Dendritic cell treated with granulocyte-macrophage colony-stimulating factor and Interleukin-4, amounts not matched to agents 40 ng/mL and 50 ng/mL, for 4 days (primary cell): ENCODE measurements around the gene RALBP1.
"Not testable (repeated sequence)": the region's sequence is repeated elsewhere in the genome, so short reads cannot be mapped to it uniquely, and the experiment has no call there.

Experiments used
- H3K27ac Mint-ChIP-seq: one replicate; pipeline ENCODE4 v1.8.0; 2022; ENCODE audit warnings: mild to moderate bottlenecking, mixed read lengths
- H3K27me3 Mint-ChIP-seq: one replicate; pipeline ENCODE4 v1.8.0; 2022; ENCODE audit warnings: mild to moderate bottlenecking, mixed read lengths
- H3K36me3 Mint-ChIP-seq: one replicate; pipeline ENCODE4 v1.8.0; 2022; ENCODE audit warnings: low read depth, mixed read lengths
- H3K4me1 Mint-ChIP-seq: one replicate; pipeline ENCODE4 v1.8.0; 2022; ENCODE audit warnings: low read depth, mixed read lengths
- H3K4me3 Mint-ChIP-seq: one replicate; pipeline ENCODE4 v1.8.0; 2022; ENCODE audit warnings: mild to moderate bottlenecking, moderate library complexity, mixed read lengths
- H3K9me3 Mint-ChIP-seq: one replicate; pipeline ENCODE4 v1.8.0; 2022; ENCODE audit warnings: mixed read lengths
- intact Hi-C: fragments of 100-400 bp; cut with micrococcal nuclease; formaldehyde crosslinking; loops from one replicate; pipeline ENCODE4 v1.15.0; 2022

Gene RALBP1

DNA sequence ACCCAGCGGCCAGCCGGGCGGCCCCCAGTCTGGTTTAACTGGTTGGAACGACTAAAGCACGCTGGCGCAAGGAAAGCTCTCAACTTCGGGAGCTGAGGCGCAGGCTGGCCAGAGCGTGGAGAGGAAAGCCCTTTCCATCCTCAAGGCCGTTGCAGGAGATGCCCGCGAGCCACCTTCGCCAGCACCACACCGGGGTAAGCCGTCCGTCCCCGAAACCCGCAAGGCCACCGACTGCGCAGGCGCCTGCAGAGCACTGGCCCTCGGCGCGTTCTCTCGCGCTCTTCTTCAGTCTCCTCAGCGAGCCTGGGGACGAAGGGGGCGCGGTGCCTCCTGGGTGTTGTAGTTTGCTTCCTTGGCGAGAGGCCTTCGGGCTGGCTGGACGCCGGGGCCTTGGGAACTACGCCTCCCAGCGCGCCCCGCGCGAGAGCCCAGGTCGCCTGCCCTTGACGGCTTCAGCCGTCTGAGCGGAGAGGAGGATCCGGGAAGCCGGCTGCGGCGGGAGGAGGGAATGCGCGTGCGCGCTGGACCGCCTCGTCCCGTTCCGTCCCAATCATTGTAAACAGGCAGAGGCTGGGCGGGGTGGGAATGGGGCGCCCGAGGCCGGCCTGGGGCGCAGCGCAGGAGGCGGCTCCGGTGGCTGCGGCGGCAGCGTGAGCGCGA lies at the start of gene RALBP1:
Gene RALBP1, plus strand, starts transcription at position 531 of the 660 bp plus-strand sequence. CDS start 37,533 bp downstream, outside the sequence.
- intact Hi-C loops, result loop anchor here (1.0 kb wide), 1 partner anchor 141 kb away; the partner anchor contains the start of gene TWSG1
- peaks cover 2% of the 10 kb centered on the region for H3K9me3 Mint-ChIP-seq
- H3K27ac Mint-ChIP-seq, result peak within 1 kb of the TSS; percentile 94
- H3K27me3 Mint-ChIP-seq, result no peaks in the 10 kb centered on the region
- peak within 1 kb of the TSS; percentile 85 for H3K4me3 Mint-ChIP-seq
- H3K36me3 Mint-ChIP-seq, result peaks cover 37% of the 10 kb centered on the region
- peaks cover 33% of the 10 kb centered on the region for H3K4me1 Mint-ChIP-seq

DNA sequence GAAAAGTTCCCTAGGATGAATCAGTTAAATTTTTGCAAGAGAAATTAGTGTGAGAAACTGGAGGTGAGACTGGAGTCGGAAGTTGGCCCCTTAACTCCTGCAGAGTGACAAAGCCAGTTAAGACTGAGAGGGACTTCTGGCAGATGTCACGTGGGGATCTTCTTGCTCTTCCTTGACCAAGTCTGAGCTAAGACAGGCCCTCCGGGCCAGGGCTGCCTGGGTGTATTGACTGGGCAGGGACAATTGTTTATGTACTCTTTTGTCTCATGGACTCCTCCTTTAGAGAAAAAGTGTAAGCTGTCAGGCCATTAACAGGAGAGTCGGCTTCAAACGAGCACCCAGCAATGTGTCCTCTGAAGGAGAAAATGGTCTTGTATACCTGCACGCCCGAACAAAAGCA lies 48.6 kb upstream of the RALBP1 start:
- intact Hi-C loops, result no loop called here
- Mint-ChIP-seq H3K27ac (no peak overlapping the region), H3K4me1 (no peaks in the 10 kb centered on the region), H3K27me3 (no peaks in the 10 kb centered on the region), H3K36me3 (no peaks in the 10 kb centered on the region), H3K4me3 (no peak overlapping the region), H3K9me3 (no peaks in the 10 kb centered on the region)

DNA sequence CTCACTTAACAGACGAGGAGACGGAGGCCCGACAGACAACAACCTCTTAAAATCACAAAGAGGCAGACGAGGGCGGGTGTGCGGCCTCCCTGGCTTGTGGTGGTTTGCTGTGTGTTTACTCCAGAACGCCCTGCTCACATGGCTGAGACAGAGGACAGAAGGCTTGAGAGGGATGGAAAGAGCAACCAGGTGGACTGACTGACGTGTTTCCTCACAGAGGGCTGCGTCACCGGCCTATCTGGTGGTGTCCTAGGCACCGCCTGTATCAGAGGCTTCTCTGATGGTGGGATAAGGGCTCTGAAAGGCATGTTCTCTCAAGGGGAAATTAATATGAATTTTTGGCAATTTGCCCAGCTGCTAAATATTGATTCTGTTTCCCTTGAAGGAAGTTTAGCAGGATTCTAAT lies 47.0 kb upstream of the RALBP1 start:
- intact Hi-C loops, result no loop called here
- H3K4me3 Mint-ChIP-seq, result no peak overlapping the region
- H3K9me3 Mint-ChIP-seq, result peaks cover 4% of the 10 kb centered on the region
- H3K4me1 Mint-ChIP-seq, result peaks cover 2% of the 10 kb centered on the region
- H3K36me3 Mint-ChIP-seq, result peaks cover 3% of the 10 kb centered on the region
- no peaks in the 10 kb centered on the region for H3K27me3 Mint-ChIP-seq
- no peak overlapping the region for H3K27ac Mint-ChIP-seq

DNA sequence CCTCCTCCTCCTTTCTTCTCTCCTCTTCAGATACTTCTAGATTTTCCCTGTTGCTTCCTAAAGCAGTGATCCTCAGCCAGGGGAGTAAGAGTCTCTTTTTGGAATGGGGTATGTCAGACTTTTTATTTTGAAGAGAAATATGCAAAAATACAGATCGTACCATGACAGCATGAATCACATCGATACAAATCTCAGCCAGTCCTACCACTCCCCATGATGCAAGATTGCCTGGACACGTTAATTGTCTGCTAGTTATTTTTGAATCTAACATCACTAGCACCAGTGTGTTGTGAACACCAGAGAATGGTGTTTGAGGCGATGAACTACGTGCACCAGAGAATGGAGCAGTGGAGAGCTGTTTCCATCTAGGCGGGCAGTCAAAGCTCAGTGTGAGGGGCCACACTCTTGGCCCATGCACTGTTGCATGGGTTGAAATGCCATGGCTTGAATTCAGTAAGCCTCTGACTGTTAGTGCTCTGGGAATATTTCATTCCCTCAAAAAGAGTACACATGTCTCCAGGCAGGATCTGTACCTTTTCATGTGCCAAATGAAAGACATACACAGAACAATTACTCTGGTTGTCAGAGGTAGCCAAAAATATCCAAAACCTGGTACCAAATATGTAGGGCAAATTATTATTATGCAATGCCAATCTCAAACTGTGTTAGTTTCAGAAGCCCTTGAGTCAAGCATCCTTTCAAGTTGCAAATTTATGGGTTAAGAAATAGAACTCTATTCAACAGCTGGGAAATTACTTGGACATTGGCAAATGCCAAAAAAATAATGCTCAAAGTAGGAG lies 46.3 kb upstream of the RALBP1 start:
- H3K27me3 Mint-ChIP-seq, result no peaks in the 10 kb centered on the region
- no peak overlapping the region for H3K4me3 Mint-ChIP-seq
- intact Hi-C loops, result no loop called here
- peaks cover 10% of the 10 kb centered on the region for H3K4me1 Mint-ChIP-seq
- no peak overlapping the region for H3K27ac Mint-ChIP-seq
- H3K9me3 Mint-ChIP-seq, result peaks cover 9% of the 10 kb centered on the region
- H3K36me3 Mint-ChIP-seq, result peaks cover 6% of the 10 kb centered on the region

DNA sequence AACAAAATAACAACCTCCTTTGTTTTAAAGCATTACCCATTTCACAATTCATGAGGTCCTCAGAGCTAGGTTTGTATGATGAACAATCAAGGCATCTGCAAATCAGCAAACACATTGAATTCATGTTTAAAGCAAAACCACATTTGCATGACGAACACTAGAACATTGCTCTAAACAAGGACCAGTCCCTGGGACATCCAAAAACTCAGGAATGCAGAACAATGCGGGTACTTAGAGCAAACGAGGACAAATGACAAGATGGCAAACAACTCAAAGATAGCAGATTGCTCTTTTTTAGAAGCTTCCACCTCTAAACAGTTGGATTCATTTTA lies 45.7 kb upstream of the RALBP1 start:
- Mint-ChIP-seq H3K4me3 (no peak overlapping the region), H3K27me3 (no peaks in the 10 kb centered on the region), H3K9me3 (peaks cover 9% of the 10 kb centered on the region), H3K4me1 (peaks cover 16% of the 10 kb centered on the region), H3K36me3 (peaks cover 6% of the 10 kb centered on the region), H3K27ac (no peak overlapping the region)
- intact Hi-C loops, result no loop called here

DNA sequence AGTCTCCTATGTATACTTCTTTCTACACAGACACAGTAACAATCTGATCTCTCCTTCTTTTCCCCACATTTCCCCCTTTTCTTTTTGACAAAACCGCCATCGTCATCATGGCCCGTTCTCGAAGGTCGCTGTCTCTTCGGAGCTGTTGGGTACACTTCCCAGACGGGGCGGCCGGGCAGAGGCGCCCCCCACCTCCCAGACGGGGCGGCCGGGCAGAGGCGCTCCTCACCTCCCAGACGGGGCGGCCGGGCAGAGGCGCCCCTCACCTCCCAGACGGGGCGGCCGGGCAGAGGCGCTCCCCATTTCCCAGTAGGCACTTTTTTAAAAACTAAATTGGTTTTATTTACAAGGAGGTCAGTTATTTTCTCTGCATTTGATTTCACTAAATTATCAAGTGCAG lies 45.0 kb upstream of the RALBP1 start:
- intact Hi-C loops, H3K27ac Mint-ChIP-seq, H3K4me3 Mint-ChIP-seq, H3K36me3 Mint-ChIP-seq, H3K9me3 Mint-ChIP-seq, H3K27me3 Mint-ChIP-seq: not testable (repeated sequence)
- H3K4me1 Mint-ChIP-seq, result peaks cover 16% of the 10 kb centered on the region

DNA sequence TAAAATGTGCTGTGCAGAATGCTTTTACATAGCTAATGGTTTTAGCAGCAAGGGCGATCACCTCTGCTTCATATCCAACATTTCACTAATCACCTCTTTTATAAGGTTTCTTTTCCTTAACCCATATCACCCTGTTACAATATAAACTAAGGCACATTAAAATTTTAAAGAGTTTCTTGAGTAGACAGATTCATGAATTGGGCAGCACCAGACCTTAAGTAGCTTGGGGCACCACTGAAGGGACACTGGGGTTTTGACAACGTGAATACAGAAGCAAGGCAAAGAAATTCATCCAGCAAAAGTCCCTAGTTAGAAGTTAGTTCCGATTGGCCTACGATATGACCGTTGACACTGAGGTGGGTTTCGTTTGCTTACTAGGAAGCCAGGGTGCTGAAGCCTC lies 44.0 kb upstream of the RALBP1 start:
- H3K9me3 Mint-ChIP-seq, result peaks cover 9% of the 10 kb centered on the region
- intact Hi-C loops, result no loop called here
- no peak overlapping the region for H3K4me3 Mint-ChIP-seq
- H3K4me1 Mint-ChIP-seq, result peaks cover 16% of the 10 kb centered on the region
- H3K27ac Mint-ChIP-seq, result no peak overlapping the region
- H3K36me3 Mint-ChIP-seq, result peaks cover 6% of the 10 kb centered on the region
- no peaks in the 10 kb centered on the region for H3K27me3 Mint-ChIP-seq

DNA sequence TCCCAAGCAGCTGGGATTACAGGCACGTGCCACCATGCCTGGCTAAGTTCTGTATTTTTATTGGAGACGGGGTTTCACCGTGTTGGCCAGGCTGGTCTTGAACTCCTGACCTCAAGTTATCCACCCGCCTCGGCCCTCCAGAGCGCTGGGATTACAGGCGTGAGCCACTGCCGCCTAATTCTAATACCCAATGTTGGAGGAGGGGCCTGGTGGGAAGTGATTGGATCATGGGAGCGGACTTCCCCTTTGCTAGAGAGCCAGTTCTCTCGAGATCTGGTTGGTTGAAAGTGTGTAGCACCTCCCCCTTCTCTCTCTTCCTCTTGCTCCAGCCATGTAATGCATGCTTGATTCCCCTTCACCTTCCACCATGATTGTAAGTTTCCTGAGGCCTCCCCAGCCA lies 42.2 kb upstream of the RALBP1 start:
- H3K9me3 Mint-ChIP-seq, H3K36me3 Mint-ChIP-seq, intact Hi-C loops, H3K27me3 Mint-ChIP-seq, H3K4me3 Mint-ChIP-seq: not testable (repeated sequence)
- peak overlapping the region; percentile 18 for H3K27ac Mint-ChIP-seq
- H3K4me1 Mint-ChIP-seq, result peaks cover 16% of the 10 kb centered on the region

DNA sequence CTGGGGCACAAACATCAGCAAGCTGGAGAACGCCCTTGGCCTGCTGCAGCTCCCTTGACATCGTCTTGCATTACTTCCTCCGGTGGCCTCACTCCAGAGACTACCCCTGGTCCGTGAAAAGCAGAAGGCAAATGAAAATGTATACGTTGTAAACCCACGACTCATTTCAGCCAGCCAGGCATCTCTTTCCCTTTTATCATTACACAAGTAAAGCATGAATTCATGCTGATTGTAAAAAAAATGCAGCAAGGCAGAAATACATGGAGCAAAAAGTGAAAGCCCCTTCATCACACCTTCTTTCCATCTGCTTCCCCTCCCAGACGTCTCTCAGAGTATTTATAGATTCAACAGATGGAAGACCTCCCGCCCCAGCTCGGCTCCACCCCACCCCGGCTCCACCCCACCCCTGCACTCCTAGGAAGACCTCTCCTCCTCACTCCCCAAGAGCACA lies 41.6 kb upstream of the RALBP1 start:
- Mint-ChIP-seq H3K27me3 (no peaks in the 10 kb centered on the region), H3K36me3 (peaks cover 6% of the 10 kb centered on the region), H3K27ac (peak overlapping the region; percentile 18), H3K9me3 (peaks cover 9% of the 10 kb centered on the region), H3K4me3 (no peak overlapping the region), H3K4me1 (peaks cover 16% of the 10 kb centered on the region)
- intact Hi-C loops, result no loop called here

DNA sequence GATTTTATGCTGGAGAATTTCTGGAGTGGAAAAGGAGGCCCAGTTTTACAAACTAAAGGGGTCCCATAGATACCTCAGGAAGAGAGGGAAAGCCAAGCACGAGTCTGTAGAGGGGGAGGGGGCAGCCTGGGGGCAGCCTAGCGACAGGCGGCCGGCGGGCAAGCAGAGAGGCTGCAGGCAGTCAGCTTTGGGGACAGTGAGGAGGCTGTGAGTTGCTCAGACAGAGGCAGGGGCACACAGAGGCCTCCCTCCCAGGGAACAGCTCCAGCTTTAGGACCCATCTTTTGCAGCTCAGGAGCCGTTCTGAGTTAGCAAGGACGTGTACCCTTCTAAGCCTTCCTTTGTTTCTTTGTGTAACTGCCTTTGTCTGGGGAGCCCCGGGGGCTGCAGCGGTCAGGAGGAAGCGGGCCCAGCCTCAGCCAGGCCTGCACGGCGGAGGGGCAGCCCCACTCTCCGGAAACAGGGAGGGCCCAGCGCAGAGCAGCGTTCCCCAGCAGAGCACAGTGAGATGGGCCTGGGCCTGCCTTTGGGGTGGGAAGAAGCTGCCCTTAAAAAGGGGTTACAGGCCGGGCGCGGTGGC lies 41.1 kb upstream of the RALBP1 start:
- peak overlapping the region; percentile 18 for H3K27ac Mint-ChIP-seq
- peaks cover 9% of the 10 kb centered on the region for H3K9me3 Mint-ChIP-seq
- no peaks in the 10 kb centered on the region for H3K27me3 Mint-ChIP-seq
- intact Hi-C loops, result no loop called here
- H3K36me3 Mint-ChIP-seq, result peaks cover 6% of the 10 kb centered on the region
- no peak overlapping the region for H3K4me3 Mint-ChIP-seq
- peaks cover 16% of the 10 kb centered on the region for H3K4me1 Mint-ChIP-seq

DNA sequence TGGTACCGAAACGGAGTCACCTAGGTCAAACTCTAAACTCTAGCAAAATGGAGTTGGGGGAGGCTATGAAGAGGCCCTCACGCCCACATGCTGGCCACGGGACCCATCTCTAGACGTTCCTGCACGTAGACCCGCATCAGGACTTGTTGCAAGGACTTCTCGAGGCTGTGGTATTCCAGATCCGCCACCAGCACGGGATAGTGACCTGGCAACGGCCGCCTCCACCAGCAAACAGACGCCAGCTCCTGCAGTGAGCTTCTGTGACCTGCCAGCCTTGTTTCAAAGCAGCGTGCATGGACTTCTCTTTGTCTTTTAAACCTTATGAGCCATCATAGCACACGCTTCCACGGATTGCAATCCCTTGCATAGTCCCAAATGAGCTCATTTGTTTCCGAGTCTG lies 40.3 kb upstream of the RALBP1 start:
- Mint-ChIP-seq H3K4me3 (no peak overlapping the region), H3K4me1 (peaks cover 16% of the 10 kb centered on the region), H3K27me3 (no peaks in the 10 kb centered on the region), H3K9me3 (peaks cover 9% of the 10 kb centered on the region), H3K27ac (no peak overlapping the region), H3K36me3 (peaks cover 6% of the 10 kb centered on the region)
- intact Hi-C loops, result no loop called here

DNA sequence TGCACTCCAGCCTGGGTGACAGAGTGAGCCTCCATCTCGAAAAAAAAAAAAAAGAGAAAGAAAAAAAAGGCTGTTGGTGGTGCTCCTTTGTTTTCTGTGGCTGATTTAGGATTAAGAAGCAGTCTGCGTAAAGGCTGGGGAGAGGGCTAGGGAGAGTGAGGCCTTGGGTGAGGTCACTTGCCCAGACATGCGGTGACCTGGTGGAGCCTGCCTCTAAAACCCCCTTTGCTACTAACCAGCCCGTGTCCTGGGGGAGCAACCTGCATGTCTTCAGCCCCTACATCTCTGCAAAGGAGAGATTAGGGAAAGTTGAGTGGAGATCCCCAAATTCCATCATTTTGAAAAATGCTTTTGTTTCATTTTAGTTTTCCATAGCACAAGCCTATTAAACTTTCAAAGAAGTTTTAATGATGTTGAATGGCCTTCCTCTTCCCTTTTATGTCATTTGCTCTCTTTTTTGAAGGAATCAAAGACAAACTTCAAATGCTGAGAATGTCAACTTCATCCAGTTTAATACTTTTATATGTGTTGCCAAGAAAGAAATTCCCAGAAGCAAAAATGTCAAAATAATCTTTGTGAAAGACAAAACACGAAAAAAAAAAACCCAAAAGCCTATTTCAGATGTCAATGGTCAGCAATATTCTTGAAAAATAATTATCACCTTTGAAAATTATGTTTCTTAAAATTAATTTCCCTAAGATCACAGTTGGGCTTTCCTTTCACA lies 38.9 kb upstream of the RALBP1 start:
- Mint-ChIP-seq H3K4me1 (peaks cover 16% of the 10 kb centered on the region), H3K4me3 (no peak overlapping the region), H3K27ac (no peak overlapping the region), H3K36me3 (peaks cover 6% of the 10 kb centered on the region), H3K27me3 (no peaks in the 10 kb centered on the region), H3K9me3 (peaks cover 9% of the 10 kb centered on the region)
- intact Hi-C loops, result no loop called here

DNA sequence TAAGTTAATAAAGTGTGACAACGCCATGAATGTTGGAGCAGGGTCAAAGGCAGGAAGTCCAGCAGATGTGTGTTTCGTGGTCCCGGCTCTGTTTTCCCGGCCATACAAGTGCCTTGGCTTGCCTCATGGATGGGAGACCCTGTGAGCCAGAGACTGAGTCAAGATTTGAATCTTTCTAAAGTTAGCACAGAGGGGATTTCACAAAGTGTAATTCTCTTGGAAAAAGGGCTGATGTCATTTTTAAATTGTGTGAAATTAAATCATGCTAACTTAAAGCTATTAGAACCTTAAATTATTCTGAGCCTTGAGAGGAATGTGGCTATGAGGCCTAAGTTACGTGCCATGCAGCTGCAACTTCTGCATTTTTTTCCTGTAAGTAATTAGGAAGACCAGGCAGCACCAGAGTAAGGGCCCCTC lies 38.3 kb upstream of the RALBP1 start:
- peaks cover 6% of the 10 kb centered on the region for H3K36me3 Mint-ChIP-seq
- H3K4me1 Mint-ChIP-seq, result peaks cover 16% of the 10 kb centered on the region
- peaks cover 9% of the 10 kb centered on the region for H3K9me3 Mint-ChIP-seq
- no peak overlapping the region for H3K4me3 Mint-ChIP-seq
- H3K27me3 Mint-ChIP-seq, result no peaks in the 10 kb centered on the region
- no peak overlapping the region for H3K27ac Mint-ChIP-seq
- intact Hi-C loops, result no loop called here

DNA sequence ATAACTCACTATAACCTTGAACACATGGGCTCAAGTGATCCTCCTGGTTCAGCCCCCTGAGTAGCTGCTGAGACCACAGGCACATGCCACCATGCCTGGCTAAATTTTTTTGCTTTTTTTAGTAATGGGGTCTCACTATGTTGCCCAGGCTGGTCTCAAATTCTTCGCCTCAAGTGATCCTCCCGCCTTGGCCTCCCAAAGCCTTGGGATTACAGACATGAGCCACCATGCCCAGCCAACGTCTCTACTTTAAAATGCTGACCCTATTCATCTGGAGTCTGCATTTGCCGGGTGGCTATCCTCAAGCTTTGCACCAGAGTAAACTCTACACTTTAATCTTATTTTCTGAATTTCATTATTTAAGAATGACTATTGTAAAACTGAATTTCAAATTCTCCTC lies 37.6 kb upstream of the RALBP1 start:
- H3K36me3 Mint-ChIP-seq, result peaks cover 6% of the 10 kb centered on the region
- H3K9me3 Mint-ChIP-seq, result peaks cover 9% of the 10 kb centered on the region
- no peaks in the 10 kb centered on the region for H3K27me3 Mint-ChIP-seq
- intact Hi-C loops, result no loop called here
- H3K4me3 Mint-ChIP-seq, result no peak overlapping the region
- H3K4me1 Mint-ChIP-seq, result peaks cover 16% of the 10 kb centered on the region
- H3K27ac Mint-ChIP-seq, result no peak overlapping the region
